HepG2 (cell line): ENCODE results near the gene ZNF556. TPM values are rescaled to one million over a fixed set of nuclear protein-coding genes. Genes with fewer than 3 reads are reported as not detected.

ENCODE experiments used
- ATF6 ChIP-seq: sonication (generic); formaldehyde crosslinking; conservative IDR thresholded peaks from 2 replicates; pipeline ENCODE4 v1.4.0; 2020; ENCODE audit warnings: missing genetic modification reagents
- BATF2 ChIP-seq: sonication (generic); formaldehyde crosslinking; IDR thresholded peaks from 2 replicates; pipeline ENCODE4 v1.8.0; 2022; ENCODE audit warnings: mild to moderate bottlenecking, missing genetic modification reagents, moderate library complexity
- CBX1 ChIP-seq: IDR thresholded peaks from one replicate; pipeline ENCODE4 v1.6.1; 2016; ENCODE audit warnings: antibody characterized with exemption, low read depth
- DNMT3B ChIP-seq: conservative IDR thresholded peaks from 2 replicates; pipeline ENCODE4 v1.6.1; 2016; ENCODE audit warnings: missing biosample characterization, control low read depth
- MTA3 ChIP-seq: sonication (generic); formaldehyde crosslinking; IDR thresholded peaks from 2 replicates; pipeline ENCODE4 v1.4.0; 2020; ENCODE audit warnings: missing genetic modification reagents
- MYNN ChIP-seq: sonication (generic); formaldehyde crosslinking; IDR thresholded peaks from 2 replicates; pipeline ENCODE4 v1.4.0; 2020; ENCODE audit warnings: mild to moderate bottlenecking, low read depth, missing genetic modification reagents
- NFIC ChIP-seq: IDR thresholded peaks from 2 replicates; pipeline ENCODE4 v1.6.1; 2012; ENCODE audit warnings: mild to moderate bottlenecking, low read length, inconsistent platforms
- RBFOX2 ChIP-seq: fragments of 200-400 bp; formaldehyde crosslinking; IDR thresholded peaks from 2 replicates; pipeline ENCODE4 v1.6.1; 2017; ENCODE audit warnings: low read depth, mild to moderate bottlenecking, low read length
- YEATS4 ChIP-seq: sonication (generic); formaldehyde crosslinking; IDR thresholded peaks from 2 replicates; pipeline ENCODE4 v1.4.0; 2020; ENCODE audit warnings: missing genetic modification reagents, borderline replicate concordance
- ZHX2 ChIP-seq, 2 experiments: sonication (generic) in 1 of 2; formaldehyde crosslinking in 1 of 2; IDR thresholded peaks; 2 replicates each; pipeline versions ENCODE4 v1.6.1 to v1.9.0; 2014 to 2022; ENCODE audit warnings: antibody characterized with exemption in 1 of 2, borderline replicate concordance in 1 of 2, inconsistent platforms in 1 of 2, low read depth in 1 of 2, missing genetic modification reagents in 1 of 2
- ZNF362 ChIP-seq: sonication (generic); formaldehyde crosslinking; IDR thresholded peaks from 2 replicates; pipeline ENCODE4 v1.4.0; 2020; ENCODE audit warnings: missing genetic modification reagents, mild to moderate bottlenecking, borderline replicate concordance
- ZNF513 ChIP-seq: sonication (generic); formaldehyde crosslinking; conservative IDR thresholded peaks from 2 replicates; pipeline ENCODE4 v1.5.0; 2020; ENCODE audit warnings: missing genetic modification reagents
- ZNF619 ChIP-seq: sonication (generic); formaldehyde crosslinking; IDR thresholded peaks from 2 replicates; pipeline ENCODE4 v1.4.0; 2020; ENCODE audit warnings: mild to moderate bottlenecking, missing genetic modification reagents
- ZSCAN5A ChIP-seq: sonication (generic); formaldehyde crosslinking; IDR thresholded peaks from 2 replicates; pipeline ENCODE4 v1.8.0; 2022; ENCODE audit warnings: mild to moderate bottlenecking, missing genetic modification reagents, borderline replicate concordance
- polyA plus RNA-seq, 8 experiments: library from polyadenylated mRNA; depleted of rRNA in 3 of 8; stranded (reverse) in 7 of 8; unstranded in 1 of 8; fragments of >200 nt; fragmentation: Illumina TruSeq in 4 of 8; extraction: Trizol in 4 of 8; gene quantifications; 2 replicates each; pipeline versions ENCODE4 v1.2.1 to v1.2.3, GENCODE V29; 2011 to 2016; ENCODE audit warnings: low read depth in 4 of 8, missing spikeins in 1 of 8, mixed read lengths in 1 of 8; ENCODE audit not compliant: insufficient read depth in 1 of 8
- total RNA-seq, 5 experiments: library from RNA; depleted of rRNA; stranded (reverse); fragments of >200 nt; fragmentation: Illumina TruSeq; extraction: Trizol; gene quantifications; 2 replicates each; pipeline ENCODE4 v1.2.3, GENCODE V29; 2016; ENCODE audit warnings: low read depth in 1 of 5

The ZNF556 gene
- total and polyA plus RNA-seq, 2 of the 13 experiments (the other 11 are each of a cell fraction or from before 2014, with no cell fraction given), result 4.2 to 28.6 TPM

- TF ChIP-seq ATF6 (CRISPR knock-in tag) (no peak), ZHX2 (IDR thresholded peaks at IDR 0.05; ENCODE audit: low read depth) (no peak), ZHX2 (CRISPR knock-in tag; IDR thresholded peaks at IDR 0.05; ENCODE audit: borderline replicate concordance) (no peak), RBFOX2 (peak; percentile 88), BATF2 (CRISPR knock-in tag) (no peak), MYNN (CRISPR knock-in tag) (0 out of 2 replicates have a peak, but pooled peaks have one; percentile 37), YEATS4 (CRISPR knock-in tag) (peak; percentile 97), NFIC (no peak), ZNF362 (CRISPR knock-in tag) (peak; percentile 58), ZNF619 (CRISPR knock-in tag) (no peak), MTA3 (CRISPR knock-in tag) (no peak), CBX1 (peak; percentile 61), ZSCAN5A (no peak), ZNF513 (CRISPR knock-in tag) (no peak), DNMT3B (CRISPR knock-in tag) (no peak)
Observed at GRCh38 chr19:2867025-2867991, at the start of gene ZNF556 (continued).
